Vein endothelial cell (primary cell): ENCODE results near the gene STARD5. TPM values are rescaled to one million over a fixed set of nuclear protein-coding genes. Genes with fewer than 3 reads are reported as not detected.

ENCODE experiments used
- total RNA-seq: library from RNA; depleted of rRNA; stranded (reverse); fragments of >200 nt; gene quantifications from 2 replicates; pipeline ENCODE4 v1.2.3, GENCODE V29; 2012

Gene STARD5, protein sequence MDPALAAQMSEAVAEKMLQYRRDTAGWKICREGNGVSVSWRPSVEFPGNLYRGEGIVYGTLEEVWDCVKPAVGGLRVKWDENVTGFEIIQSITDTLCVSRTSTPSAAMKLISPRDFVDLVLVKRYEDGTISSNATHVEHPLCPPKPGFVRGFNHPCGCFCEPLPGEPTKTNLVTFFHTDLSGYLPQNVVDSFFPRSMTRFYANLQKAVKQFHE
- 0.57 and 0.65 TPM in 2 replicates for total RNA-seq

GRCh38 chr15:81323944-81324881 is at the start of gene STARD5:
STARD5 (minus strand) TSS chr15:81324141; CDS start chr15:81324099, 42 bp downstream.

Other genes with a start within 250 kb of the STARD5 start
- gene CFAP161, start 189.9 kb downstream of the STARD5 start, total RNA-seq, result 0.33 and 1.8 TPM in 2 replicates
- gene IL16, start 127.3 kb downstream of the STARD5 start, total RNA-seq, result 0.98 and 3.2 TPM in 2 replicates
- not detected in 2 replicates for gene TMC3, start 50.1 kb upstream of the STARD5 start, total RNA-seq